IMR-90 (cell line): Measurements from ENCODE around the gene ACE2. TPM values are rescaled to one million over a fixed set of nuclear protein-coding genes. Genes with fewer than 3 reads are reported as not detected.

Experiments
- ATAC-seq: fragments of 200-7000 bp; cut with Tn5 transposase; 2 replicates; pipeline ENCODE4 v1.9.1; 2020; ENCODE audit warnings: low read depth, mild to moderate bottlenecking, moderate library complexity
- BruUV-seq: library from RNA; stranded (reverse); fragments of 400-500 nt; replicated peaks from 2 replicates; lab custom pipeline; 2021; lab: Mats Ljungman, UMichigan
- CTCF ChIA-PET: fragments of 300-600 bp; formaldehyde crosslinking; extraction: SDS; loops from one replicate; lab custom pipeline; 2021; ENCODE audit warnings: antibody characterized with exemption; lab: Yijun Ruan, JAX
- POLR2A ChIA-PET: fragments of 300-600 bp; sonication (Branson Sonifier 250); formaldehyde crosslinking; loops from one replicate; lab custom pipeline; 2022; ENCODE audit warnings: antibody characterized with exemption; ENCODE audit not compliant: unreplicated experiment; lab: Charles Lee
- DNase-seq: peaks from one replicate; pipeline ENCODE4 v3.0.0; 2013
- H2AFZ ChIP-seq: replicated peaks from 2 replicates; pipeline ENCODE3; 2013; ENCODE audit warnings: low read length, mild to moderate bottlenecking; ENCODE audit not compliant: poor library complexity
- H2AK5ac ChIP-seq: 2 replicates; pipeline ENCODE4 v1.6.1; 2013; ENCODE audit warnings: low read depth, low read length, inconsistent platforms
- H2AK9ac ChIP-seq: replicated peaks from 2 replicates; pipeline ENCODE3; 2013; ENCODE audit warnings: mild to moderate bottlenecking, low read depth, low read length, moderate library complexity; ENCODE audit not compliant: poor library complexity
- H2BK120ac ChIP-seq: 2 replicates; pipeline ENCODE4 v1.6.1; 2013; ENCODE audit warnings: low read depth, low read length, inconsistent platforms
- H2BK15ac ChIP-seq: 3 replicates; pipeline ENCODE4 v1.6.1; 2013; ENCODE audit warnings: low read depth, low read length, inconsistent platforms
- H2BK20ac ChIP-seq: 2 replicates; pipeline ENCODE4 v1.6.1; 2013; ENCODE audit warnings: low read depth, mild to moderate bottlenecking, inconsistent platforms, low read length, moderate library complexity
- H2BK5ac ChIP-seq: 2 replicates; pipeline ENCODE4 v1.6.1; 2013; ENCODE audit warnings: mild to moderate bottlenecking, low read depth, low read length, inconsistent platforms; ENCODE audit not compliant: poor library complexity, severe bottlenecking
- H3K14ac ChIP-seq: replicated peaks from 2 replicates; pipeline ENCODE4 v1.6.1; 2013; ENCODE audit warnings: low read depth, low read length, inconsistent platforms
- H3K18ac ChIP-seq: 2 replicates; pipeline ENCODE4 v1.6.1; 2013; ENCODE audit warnings: low read depth, low read length, control low read depth
- H3K23ac ChIP-seq: 2 replicates; pipeline ENCODE4 v1.6.1; 2013; ENCODE audit warnings: low read depth, low read length, inconsistent platforms
- H3K27ac ChIP-seq: 2 replicates; pipeline ENCODE4 v1.5.1; 2013; ENCODE audit warnings: mild to moderate bottlenecking, control low read depth, low read length; ENCODE audit not compliant: insufficient read depth
- H3K27me3 ChIP-seq: 2 replicates; pipeline ENCODE4 v1.6.1; 2013; ENCODE audit warnings: low read length; ENCODE audit not compliant: control insufficient read depth, insufficient read depth
- H3K36me3 ChIP-seq: 2 replicates; pipeline ENCODE4 v1.6.1; 2013; ENCODE audit warnings: low read length, mixed read lengths; ENCODE audit not compliant: control insufficient read depth, insufficient read depth
- H3K4ac ChIP-seq: 2 replicates; pipeline ENCODE4 v1.6.1; 2013; ENCODE audit warnings: low read depth, low read length, inconsistent platforms
- H3K4me1 ChIP-seq: 2 replicates; pipeline ENCODE4 v1.6.1; 2013; ENCODE audit warnings: low read length, mixed read lengths; ENCODE audit not compliant: control insufficient read depth, insufficient read depth
- H3K4me2 ChIP-seq: 2 replicates; pipeline ENCODE4 v1.6.1; 2013; ENCODE audit warnings: low read depth, mild to moderate bottlenecking, control low read depth, low read length, moderate library complexity
- H3K4me3 ChIP-seq: 2 replicates; pipeline ENCODE4 v1.5.1; 2013; ENCODE audit warnings: low read depth, mild to moderate bottlenecking, control low read depth, low read length, moderate library complexity; ENCODE audit not compliant: insufficient read depth
- H3K56ac ChIP-seq: 2 replicates; pipeline ENCODE4 v1.6.1; 2013; ENCODE audit warnings: low read length, inconsistent platforms; ENCODE audit not compliant: insufficient read depth; ENCODE audit errors: extremely low read depth
- H3K79me1 ChIP-seq, 2 experiments: 2 replicates each; pipeline ENCODE4 v1.6.1; 2013; ENCODE audit warnings: low read length in 2 of 2, inconsistent platforms in 1 of 2, low read depth in 1 of 2
- H3K9ac ChIP-seq: 2 replicates; pipeline ENCODE4 v1.6.1; 2013; ENCODE audit warnings: low read depth, low read length, control low read depth
- H3K9me1 ChIP-seq: 2 replicates; pipeline ENCODE4 v1.6.1; 2013; ENCODE audit warnings: low read length, inconsistent platforms; ENCODE audit not compliant: insufficient read depth
- H3K9me3 ChIP-seq: 2 replicates; pipeline ENCODE4 v1.6.1; 2013; ENCODE audit warnings: low read length; ENCODE audit not compliant: control insufficient read depth, insufficient read depth
- H4K20me1 ChIP-seq: 2 replicates; pipeline ENCODE4 v1.6.1; 2013; ENCODE audit warnings: low read length, inconsistent platforms; ENCODE audit not compliant: insufficient read depth
- H4K5ac ChIP-seq: 2 replicates; pipeline ENCODE4 v1.6.1; 2013; ENCODE audit warnings: mild to moderate bottlenecking, low read depth, low read length, control low read depth
- H4K8ac ChIP-seq, 2 experiments: 2 replicates each; pipeline ENCODE4 v1.6.1; 2013; ENCODE audit warnings: low read depth in 2 of 2, low read length in 2 of 2, control low read depth in 1 of 2, inconsistent platforms in 1 of 2
- H4K91ac ChIP-seq: 2 replicates; pipeline ENCODE4 v1.6.1; 2013; ENCODE audit warnings: low read depth, low read length, inconsistent platforms; ENCODE audit not compliant: insufficient read depth
- BHLHE40 ChIP-seq: fragments of 150-350 bp; IDR thresholded peaks from 2 replicates; pipeline ENCODE4 v1.6.1; 2016; ENCODE audit warnings: mild to moderate bottlenecking, low read depth, low read length
- CEBPB ChIP-seq: IDR thresholded peaks from 2 replicates; pipeline ENCODE4 v1.6.1; 2012; ENCODE audit warnings: low read depth, low read length, improper control_type of control experiment
- CHD1 ChIP-seq: IDR thresholded peaks from 2 replicates; pipeline ENCODE4 v1.6.1; 2012; ENCODE audit warnings: low read depth, low read length, improper control_type of control experiment
- CTCF ChIP-seq: conservative IDR thresholded peaks from 2 replicates; pipeline ENCODE4 v1.5.1; 2012; ENCODE audit warnings: mild to moderate bottlenecking, low read depth, low read length, improper control_type of control experiment
- ELK1 ChIP-seq: fragments of 150-350 bp; IDR thresholded peaks from 2 replicates; pipeline ENCODE4 v1.6.1; 2016; ENCODE audit warnings: low read depth, mild to moderate bottlenecking, low read length, moderate library complexity, borderline replicate concordance
- FOS ChIP-seq: fragments of 150-350 bp; IDR thresholded peaks from 2 replicates; pipeline ENCODE4 v1.6.1; 2016; ENCODE audit warnings: low read depth, low read length
- MAFK ChIP-seq: IDR thresholded peaks from 2 replicates; pipeline ENCODE4 v1.6.1; 2012; ENCODE audit warnings: low read depth, low read length, improper control_type of control experiment
- MAZ ChIP-seq: IDR thresholded peaks from 2 replicates; pipeline ENCODE4 v1.6.1; 2012; ENCODE audit warnings: low read depth, mild to moderate bottlenecking, low read length, improper control_type of control experiment, moderate library complexity, borderline replicate concordance
- MXI1 ChIP-seq: IDR thresholded peaks from 2 replicates; pipeline ENCODE4 v1.6.1; 2012; ENCODE audit warnings: low read depth, mild to moderate bottlenecking, low read length, moderate library complexity, borderline replicate concordance
- NFE2L2 ChIP-seq: fragments of 150-350 bp; IDR thresholded peaks from 2 replicates; pipeline ENCODE4 v1.6.1; 2016; ENCODE audit warnings: low read depth, mild to moderate bottlenecking, low read length
- POLR2A ChIP-seq: IDR thresholded peaks from 2 replicates; pipeline ENCODE4 v1.6.1; 2012; ENCODE audit warnings: mild to moderate bottlenecking, low read depth, low read length
- RAD21 ChIP-seq: IDR thresholded peaks from 2 replicates; pipeline ENCODE4 v1.6.1; 2012; ENCODE audit warnings: low read length, improper control_type of control experiment
- RCOR1 ChIP-seq: IDR thresholded peaks from 2 replicates; pipeline ENCODE4 v1.6.1; 2012; ENCODE audit warnings: mild to moderate bottlenecking, low read length, improper control_type of control experiment; ENCODE audit not compliant: insufficient replicate concordance
- RFX5 ChIP-seq: IDR thresholded peaks from 2 replicates; pipeline ENCODE4 v1.8.0; 2012; ENCODE audit warnings: low read depth, mild to moderate bottlenecking, low read length, moderate library complexity
- SMC3 ChIP-seq: fragments of 150-350 bp; IDR thresholded peaks from 2 replicates; pipeline ENCODE4 v1.6.1; 2016; ENCODE audit warnings: low read depth, mild to moderate bottlenecking, antibody characterized with exemption, low read length, moderate library complexity
- USF2 ChIP-seq: fragments of 150-350 bp; IDR thresholded peaks from 2 replicates; pipeline ENCODE4 v1.6.1; 2017; ENCODE audit warnings: mild to moderate bottlenecking, antibody characterized with exemption, low read length, low read depth
- WGBS, 2 experiments: methylation state at CpG; one replicate each; pipeline versions ENCODE4 v1.1.5 to v1.1.7; 2013; ENCODE audit warnings: missing lambda C conversion rate in 2 of 2; ENCODE audit not compliant: insufficient read length in 1 of 2; ENCODE audit errors: extremely low coverage in 2 of 2; 5-methylcytosine and 5-hydroxymethylcytosine counted together
- dilution Hi-C: fragments of 300-500 bp; cut with HindIII; formaldehyde crosslinking; loops from one replicate; pipeline ENCODE4 v1.14.3; 2018; ENCODE audit warnings: low sequenced_read_pairs; ENCODE audit not compliant: unreplicated experiment
- in situ Hi-C: fragments of 300-500 bp; cut with MboI; formaldehyde crosslinking; loops from 3 replicates; pipeline ENCODE4 v1.14.3; 2019; ENCODE audit warnings: low sequenced_read_pairs, inconsistent platforms, mixed read lengths
- intact Hi-C: fragments of 100-400 bp; cut with micrococcal nuclease; formaldehyde crosslinking; loops from 2 replicates; pipeline ENCODE4 v1.10.0; 2022
- polyA plus RNA-seq, 3 experiments: library from polyadenylated mRNA; depleted of rRNA; stranded (reverse); fragments of >200 nt; gene quantifications; 2 replicates each; pipeline ENCODE4 v1.2.3, GENCODE V29; 2012; ENCODE audit warnings: low replicate concordance in 1 of 3
- total RNA-seq: library from RNA; depleted of rRNA; stranded (reverse); fragments of >200 nt; gene quantifications from 2 replicates; pipeline ENCODE4 v1.2.3, GENCODE V29; 2012

The ACE2 gene
- total and polyA plus RNA-seq, 2 of the 4 experiments (the other 2 are of a cell fraction) = not detected

GRCh38 chrX:15560924-15561323 lies 39.8 kb downstream of the ACE2 start:
- Histone ChIP-seq H4K20me1 (no peaks in the 10 kb centered on the region), H3K27ac (no peak overlapping the region), H4K91ac (no peak overlapping the region), H3K23ac (no peak overlapping the region), H3K27me3 (peaks cover 6% of the 10 kb centered on the region), H3K18ac (no peak overlapping the region), H2AK9ac (no peak overlapping the region), H3K14ac (no peak overlapping the region), H2BK20ac (no peak overlapping the region), H3K56ac (no peak overlapping the region), H3K79me1 (no peaks in the 10 kb centered on the region), H3K4ac (no peak overlapping the region), H3K9me1 (no peaks in the 10 kb centered on the region), H3K4me1 (no peaks in the 10 kb centered on the region), H3K36me3 (no peaks in the 10 kb centered on the region), H3K9me3 (no peaks in the 10 kb centered on the region), H3K4me3 (no peak overlapping the region), H4K5ac (no peak overlapping the region), H2BK5ac (no peak overlapping the region), H2AK5ac (no peak overlapping the region), H2BK120ac (no peak overlapping the region), H4K8ac (no peak overlapping the region), H2BK15ac (no peak overlapping the region), H3K9ac (no peak overlapping the region), H3K4me2 (no peak overlapping the region), H2AFZ (no peak overlapping the region)
- ATAC-seq (no peak), DNase-seq (no peak)
- WGBS, 2 experiments = no CpG with 5 or more reads among the region's 3 CpGs
- BruUV-seq = no TSS peak
- intact Hi-C loops = no loop called here
- POLR2A ChIA-PET = no interaction called here
- in situ Hi-C loops = loop anchor here (10.0 kb wide), 1 partner anchor 216 kb away; no protein-coding TSS in a partner anchor
- CTCF ChIA-PET = no interaction called here
- no peak for TF ChIP-seq USF2
- no peak for TF ChIP-seq RCOR1
- no peak for TF ChIP-seq MAZ
- TF ChIP-seq NFE2L2 = no peak
- no peak for TF ChIP-seq SMC3
- TF ChIP-seq CEBPB = no peak
- no peak for TF ChIP-seq ELK1
- TF ChIP-seq POLR2A = no peak
- no peak for TF ChIP-seq BHLHE40
- TF ChIP-seq RAD21 = no peak
- no peak for TF ChIP-seq CTCF
- TF ChIP-seq MAFK = no peak
- no peak for TF ChIP-seq MXI1
- TF ChIP-seq CHD1 = no peak
- TF ChIP-seq FOS = no peak
- no peak for TF ChIP-seq RFX5
- dilution Hi-C loops = no loop called here
